CD4-positive, alpha-beta T cell treated with Interleukin-4 for 4 hours (primary cell): ENCODE data around the gene REEP1.
"Not testable (repeated sequence)": the region's sequence is repeated elsewhere in the genome, so short reads cannot be mapped to it uniquely, and the experiment has no call there.

ENCODE experiments used
- DNase-seq: peaks from one replicate; pipeline ENCODE4 v3.0.0-alpha.2; 2020

REEP1 gene

DNA sequence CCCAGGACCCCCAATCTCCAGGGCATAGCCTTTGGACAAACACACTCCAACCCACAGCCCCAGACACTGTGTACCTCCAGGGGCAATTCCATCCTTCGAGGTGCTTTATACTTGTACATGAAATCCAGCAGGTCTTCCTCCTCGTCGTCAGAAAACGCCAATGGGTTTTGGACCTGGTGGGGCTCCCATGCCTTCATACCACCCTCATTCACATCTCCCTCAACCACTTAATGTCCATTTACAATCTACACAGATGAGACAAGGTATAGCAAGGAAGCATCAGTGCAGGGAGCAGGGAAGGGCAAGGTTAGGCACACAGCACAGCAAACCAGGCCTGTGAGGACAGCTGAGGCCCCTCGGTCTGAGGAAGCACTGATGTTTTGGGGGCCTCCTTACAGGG lies 117.5 kb downstream of the REEP1 start:
- no peak for DNase-seq

- DNase-seq = no peak
Measured at GRCh38 chr2:86218124-86218523, 119.3 kb downstream of the REEP1 start.

DNA sequence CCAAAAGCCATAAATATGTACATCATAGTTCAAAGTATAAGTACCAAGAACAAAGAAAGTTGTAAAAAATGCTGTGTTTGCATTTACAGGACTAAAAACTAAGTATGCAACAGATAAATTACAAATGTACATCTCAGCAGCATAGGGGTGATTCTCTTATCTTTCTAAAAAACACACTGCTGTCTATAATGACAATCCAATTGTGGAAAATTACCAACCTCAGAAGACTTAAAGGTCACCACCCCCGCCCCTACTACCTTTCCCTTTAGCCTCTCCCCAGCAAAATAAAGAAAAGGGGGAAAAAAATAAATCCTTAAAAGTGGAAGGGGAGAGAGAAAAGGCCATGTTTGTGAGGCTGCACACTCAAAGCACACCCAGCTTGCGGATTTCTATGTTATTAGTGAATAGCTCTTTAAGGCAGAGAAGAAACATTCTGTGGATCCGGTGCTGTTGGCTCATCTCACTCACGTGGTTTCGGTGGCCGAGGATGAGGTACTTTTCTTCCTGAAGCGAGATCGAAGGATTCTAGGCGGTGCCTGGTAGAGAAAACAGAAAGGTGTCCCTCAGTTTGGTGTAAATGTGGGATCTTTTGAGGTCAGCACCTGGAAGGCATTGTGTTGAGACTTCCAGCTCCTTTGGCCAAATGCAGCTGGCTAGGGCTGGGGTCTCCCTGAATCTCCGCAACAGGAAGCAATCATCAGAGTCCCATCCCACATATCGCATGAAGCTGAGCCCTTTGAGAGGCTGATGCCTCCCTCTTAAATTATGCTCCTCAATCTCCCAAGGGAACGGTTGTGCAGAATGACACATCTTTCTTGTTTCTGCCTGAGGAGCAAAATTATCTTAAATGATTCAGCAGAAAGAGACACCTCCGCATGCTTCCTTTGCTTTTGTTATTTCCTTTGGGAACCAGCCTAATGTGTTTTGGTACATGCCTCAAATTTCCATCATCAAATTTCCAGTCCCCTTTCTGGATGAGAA lies 120.6 kb downstream of the REEP1 start:
- no peak for DNase-seq

DNA sequence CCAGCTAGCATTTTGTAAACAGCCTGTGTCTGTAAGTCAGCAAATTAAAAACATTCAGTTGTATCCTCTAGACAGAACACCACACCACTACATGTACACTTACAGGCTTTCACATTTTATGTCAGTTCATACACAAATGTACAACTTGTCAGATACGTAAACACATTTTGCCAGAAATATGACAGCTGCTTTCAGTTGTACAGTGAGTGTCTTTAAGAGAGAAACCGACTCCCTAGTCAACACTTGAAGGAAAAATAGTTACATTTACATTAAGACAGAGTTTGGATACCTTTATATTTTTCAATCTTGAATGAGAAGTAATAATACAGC lies 123.0 kb downstream of the REEP1 start:
- no peak for DNase-seq

- DNase-seq = no peak
Measured at GRCh38 chr2:86213699-86214502, 123.5 kb downstream of the REEP1 start.

DNA sequence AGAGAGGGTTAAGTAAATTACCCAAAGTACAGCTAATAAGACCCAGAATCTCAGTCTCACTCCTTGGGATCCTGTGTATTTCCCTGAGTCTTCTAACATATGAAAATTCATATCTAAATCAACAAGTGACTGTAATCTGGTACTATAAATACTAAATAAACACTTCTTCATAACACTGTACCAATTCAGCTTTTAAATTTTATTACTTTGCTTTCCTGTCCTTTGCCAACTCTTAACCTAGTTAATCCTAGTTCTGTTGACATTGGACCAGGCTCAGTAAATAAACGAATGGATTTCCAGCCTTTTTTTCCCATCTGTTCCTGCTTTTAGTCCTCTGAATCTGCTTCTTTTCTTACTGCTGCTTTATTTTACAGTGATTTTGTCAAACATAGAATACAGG lies 124.4 kb downstream of the REEP1 start:
- no peak for DNase-seq

- no peak for DNase-seq
Measured at GRCh38 chr2:86211796-86212188, 125.6 kb downstream of the REEP1 start.

DNA sequence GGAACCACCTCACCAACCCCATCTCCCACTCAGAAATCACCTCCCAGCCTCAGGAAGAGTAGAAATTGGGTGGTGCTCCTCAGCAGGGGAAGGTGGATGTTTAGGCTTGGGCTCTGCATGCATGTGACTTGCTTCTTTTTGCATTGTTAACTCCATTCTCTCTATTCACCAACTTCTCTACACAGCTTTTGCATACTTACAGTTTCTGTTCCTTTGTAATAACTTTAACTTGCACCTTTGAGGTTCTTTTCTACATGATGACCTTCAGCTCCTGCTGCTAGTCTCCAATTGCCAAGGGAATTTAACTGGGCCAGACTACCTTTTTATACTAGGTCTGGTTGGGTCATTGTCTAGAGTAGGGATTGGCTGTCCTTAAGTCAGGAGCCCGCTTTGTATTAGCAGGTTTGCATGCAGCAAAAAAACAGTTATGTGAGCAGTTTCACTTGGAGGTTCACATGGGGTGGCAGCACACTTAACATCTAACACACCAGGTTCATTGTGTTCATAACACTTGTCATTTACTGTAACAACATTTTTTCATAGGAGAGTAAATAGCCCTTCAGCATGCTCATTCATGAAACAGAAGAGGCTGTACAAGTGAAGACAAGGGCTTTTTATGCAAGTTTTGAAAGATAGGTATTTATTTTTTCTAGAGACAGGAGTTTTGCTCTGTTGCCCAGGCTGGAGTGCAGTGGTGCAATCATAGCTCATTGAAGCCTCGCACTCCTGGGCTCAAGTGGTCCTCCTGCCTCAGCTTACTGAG lies 126.2 kb downstream of the REEP1 start:
- no peak for DNase-seq

DNA sequence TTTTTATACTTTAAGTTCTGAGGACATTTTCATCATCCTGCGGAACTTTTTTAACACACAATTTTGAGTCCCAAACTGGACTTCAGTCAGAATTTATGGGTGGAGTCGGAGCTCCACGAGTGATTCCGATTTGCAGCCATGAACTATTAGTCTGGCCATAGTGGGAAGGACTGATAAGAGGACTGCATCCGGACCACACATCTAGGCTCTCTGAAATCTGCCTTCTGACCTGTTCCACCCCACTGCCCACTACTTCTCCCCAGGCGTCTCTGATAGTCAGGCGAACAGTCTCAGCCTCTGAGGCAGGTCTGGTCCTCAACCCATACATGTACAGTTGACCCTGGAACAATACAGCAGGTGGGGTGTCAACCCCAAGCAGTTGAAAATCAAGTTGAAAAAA lies 133.0 kb downstream of the REEP1 start:
- DNase-seq = no peak

DNA sequence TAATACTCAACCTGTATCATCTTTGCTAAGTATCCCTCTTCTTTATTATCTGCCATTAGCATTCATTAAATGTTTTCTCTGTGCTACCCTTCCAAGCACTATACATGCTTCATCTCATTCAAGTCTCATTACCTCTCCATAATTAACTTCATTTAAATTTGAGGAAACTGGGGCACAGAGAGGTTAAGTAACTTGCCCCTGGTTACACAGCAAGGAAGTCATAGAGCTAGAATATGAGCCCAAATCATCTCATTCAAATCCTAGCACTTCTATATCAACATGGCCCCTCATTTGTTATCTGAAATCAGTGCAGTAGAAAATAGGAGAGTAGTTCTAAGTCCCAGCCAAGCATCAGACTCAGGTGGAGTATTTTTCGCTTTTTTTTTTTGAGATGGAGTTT lies 133.8 kb downstream of the REEP1 start:
- no peak for DNase-seq

- no peak for DNase-seq
Measured at GRCh38 chr2:86202702-86203101, 134.7 kb downstream of the REEP1 start.

DNA sequence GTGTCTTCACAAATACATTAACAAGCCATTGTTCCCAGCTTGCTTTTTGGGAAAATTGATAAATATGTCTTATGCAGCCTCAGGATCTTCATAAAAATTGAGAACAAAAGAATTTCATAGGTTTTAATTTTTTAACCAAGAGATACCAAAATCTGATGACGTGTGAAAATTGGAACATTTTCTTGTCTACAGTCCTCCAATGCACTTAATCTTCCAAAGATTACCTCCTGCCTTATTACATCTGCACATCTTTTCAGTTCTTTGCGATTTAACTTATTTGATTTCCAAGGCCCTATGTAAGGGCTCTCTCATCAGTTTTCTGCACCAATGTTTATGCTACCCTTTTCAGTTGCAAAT lies 135.1 kb downstream of the REEP1 start:
- no peak for DNase-seq

DNA sequence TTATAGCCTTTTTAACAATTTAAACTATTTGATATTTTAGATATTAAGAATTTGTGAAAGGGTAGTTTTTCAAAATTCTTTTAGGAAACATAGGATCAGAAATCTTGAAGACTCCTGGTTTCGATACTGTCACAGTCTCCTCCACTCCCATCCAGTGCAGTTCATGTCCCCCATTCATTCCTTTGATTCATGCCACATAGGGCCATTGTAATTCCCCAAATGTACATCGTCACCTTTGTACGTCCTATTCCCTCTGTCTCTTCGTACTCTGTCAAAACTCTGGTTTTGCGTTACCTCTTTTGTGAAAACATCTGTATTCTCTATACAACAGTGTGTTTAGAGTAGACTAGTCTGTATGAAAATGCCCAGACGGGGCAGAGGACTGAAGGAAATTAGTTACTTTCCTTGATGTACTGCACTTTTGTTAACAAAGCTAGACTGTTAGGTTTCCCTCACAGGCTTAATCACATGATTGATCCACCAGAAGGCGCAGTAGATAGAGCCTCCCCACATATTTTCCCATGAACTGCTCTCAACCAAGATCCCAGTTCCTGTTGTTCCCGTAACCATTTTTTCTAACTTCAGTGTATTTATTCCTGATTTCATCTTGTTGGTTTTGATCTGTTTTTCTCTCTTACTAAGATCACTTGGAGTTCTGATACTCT lies 135.6 kb downstream of the REEP1 start:
- no peak for DNase-seq

DNA sequence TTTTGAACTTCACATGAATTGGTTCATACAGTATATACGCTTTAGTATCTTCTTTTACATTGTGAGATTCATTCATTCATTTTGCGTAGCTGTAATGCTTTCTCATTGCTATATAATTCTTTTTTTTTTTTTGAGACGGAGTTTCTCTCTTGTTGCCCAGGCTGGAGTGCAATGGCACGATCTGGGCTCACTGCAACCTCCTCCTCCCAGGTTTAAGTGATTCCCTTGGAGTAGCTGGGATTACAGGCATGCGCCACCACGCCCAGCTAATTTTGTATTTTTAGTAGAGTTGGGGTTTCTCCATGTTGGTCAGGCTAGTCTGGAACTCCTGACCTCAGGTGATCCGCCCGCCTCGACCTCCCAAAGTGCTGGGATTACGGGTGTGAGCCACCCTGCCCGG lies 136.9 kb downstream of the REEP1 start:
- not testable (repeated sequence) for DNase-seq

DNA sequence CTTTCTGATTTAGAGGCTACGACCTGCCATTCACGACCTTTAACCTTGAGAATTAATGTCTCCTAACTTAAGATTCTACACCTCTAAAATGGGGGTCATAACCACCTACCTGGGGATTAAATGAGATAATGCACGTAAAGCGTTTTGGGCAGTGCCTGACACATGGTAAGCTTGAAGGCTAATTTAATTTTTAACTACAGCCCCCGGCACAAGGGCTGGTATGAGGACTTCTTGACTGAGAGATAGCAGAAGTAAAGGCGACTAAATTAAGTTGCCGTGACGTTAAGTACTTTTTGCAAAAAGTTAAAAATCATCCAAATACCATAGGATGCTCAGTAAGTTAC lies 137.6 kb downstream of the REEP1 start:
- DNase-seq = no peak

DNA sequence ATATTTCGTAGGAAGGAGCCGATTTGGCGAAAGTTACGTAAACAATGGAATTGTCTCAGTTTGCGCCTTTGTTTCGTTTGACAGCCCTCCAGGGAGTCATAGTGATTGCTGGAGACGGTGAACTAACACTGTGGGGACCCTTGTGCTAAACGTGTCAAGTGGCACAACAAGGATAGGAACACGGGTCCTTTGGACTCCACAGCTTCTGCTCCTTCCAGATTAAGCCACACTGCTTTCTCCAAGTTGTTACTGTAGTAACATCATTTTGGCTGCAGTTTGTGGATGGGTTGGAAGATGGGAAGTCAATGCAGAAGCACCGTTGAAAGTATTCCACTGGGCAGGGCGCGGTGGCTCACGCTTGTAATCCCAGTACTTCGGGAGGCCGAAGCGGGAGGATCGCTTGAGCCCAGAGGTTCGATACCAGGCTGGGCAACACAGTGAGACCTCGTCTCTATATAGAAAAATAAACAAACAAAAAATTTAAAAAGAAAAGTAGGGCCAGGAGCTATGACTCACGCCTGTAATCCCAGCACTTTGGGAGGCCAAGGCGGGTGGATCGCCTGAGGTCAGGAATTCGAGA lies 141.5 kb downstream of the REEP1 start:
- DNase-seq = no peak

GRCh38 chr2:86195055-86195807 lies 142.2 kb downstream of the REEP1 start, which contains the start of gene IMMT:
Gene IMMT (minus strand): TSS chr2:86195462. CDS start chr2:86195382, 80 bp downstream.
- peak; percentile 83 for DNase-seq

- peak; percentile 91 for DNase-seq
Measured at GRCh38 chr2:86194751-86195054, 142.7 kb downstream of the REEP1 start.

GRCh38 chr2:86193901-86194567 lies 143.4 kb downstream of the REEP1 start:
- DNase-seq = no peak

DNA sequence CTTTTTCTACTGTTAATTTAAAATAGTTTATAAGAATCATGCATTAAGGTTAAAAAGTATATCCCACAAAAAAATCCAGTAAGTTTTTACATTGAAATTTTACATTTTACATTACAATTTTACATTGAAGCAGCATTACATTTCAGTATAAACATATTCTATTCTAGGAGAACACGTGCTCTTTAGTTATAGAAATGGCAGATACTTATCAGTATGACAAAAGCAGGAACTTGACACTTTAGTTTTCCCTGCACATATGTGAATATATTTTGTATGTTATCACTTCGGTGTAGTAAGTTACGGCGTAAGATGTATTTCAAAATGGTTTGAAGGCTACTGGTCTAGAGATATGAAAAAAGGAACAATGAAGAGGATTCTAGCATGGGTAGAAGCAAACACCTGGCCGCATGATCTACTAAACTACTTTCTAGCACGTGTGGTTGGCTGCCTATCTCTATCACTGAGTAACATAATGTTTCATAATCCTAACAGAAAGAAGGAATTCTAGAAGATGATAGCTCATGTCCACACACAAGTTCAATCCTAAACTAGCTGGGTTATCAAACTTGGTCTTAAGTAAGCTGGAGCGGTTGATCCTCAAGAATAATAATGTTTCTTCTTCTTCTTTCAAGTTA lies 147.5 kb downstream of the REEP1 start:
- no peak for DNase-seq

GRCh38 chr2:86186431-86186830 lies 151.0 kb downstream of the REEP1 start:
- no peak for DNase-seq
